ENCODE data around the gene DRAXIN. TPM values are rescaled to one million over a fixed set of nuclear protein-coding genes. Genes with fewer than 3 reads are reported as not detected.

DRAXIN gene
- total and polyA plus RNA-seq, 4 donors, result 0.04 to 0.31 (median 0.14) TPM

- Histone ChIP-seq H3K36me3 (ENCODE audit: control insufficient read depth in 4 of 4, insufficient read depth in 4 of 4, low read length in 4 of 4) (no peaks in the 10 kb centered on the region), H3K4me1 (ENCODE audit: control insufficient read depth in 5 of 5, insufficient read depth in 5 of 5, low read length in 5 of 5) (peaks cover 0 to 6% (median 3%) of the 10 kb centered on the region in 5 donors), H3K9me3 (ENCODE audit: control insufficient read depth in 4 of 4, insufficient read depth in 3 of 4, low read length in 3 of 4) (no peaks in the 10 kb centered on the region), H3K4me3 (no peak overlapping the region), H3K27ac (ENCODE audit: low read depth in 1 of 2, low read length in 1 of 2) (no peak overlapping the region), H3K9ac (ENCODE audit: insufficient read depth in 1 of 2, low read length in 2 of 2) (no peak overlapping the region), H3K27me3 (ENCODE audit: control insufficient read depth in 3 of 3, insufficient read depth in 3 of 3, low read length in 2 of 3) (peaks cover 0 to 15% (median 13%) of the 10 kb centered on the region in 3 donors)
- 84 to 96% methylated on average over 6 of the region's 6 CpGs for WGBS, 2 donors
- DNase-seq, result no peak
- no peak for ATAC-seq (ENCODE audit: insufficient read depth, low FRiP score)
- TF ChIP-seq CTCF (IDR thresholded peaks at IDR 0.05; ENCODE audit: control extremely low read depth, extremely low read depth), result no peak
These were observed 4.4 kb downstream of the DRAXIN start for GRCh38 chr1:11695861-11696260.

- DNase-seq, result no peak
- 68 to 72% methylated on average over 8 of the region's 8 CpGs for WGBS, 2 donors
- ATAC-seq (ENCODE audit: insufficient read depth, low FRiP score), result no peak
- Histone ChIP-seq H3K36me3 (ENCODE audit: control insufficient read depth in 4 of 4, insufficient read depth in 4 of 4, low read length in 4 of 4) (no peaks in the 10 kb centered on the region), H3K9me3 (ENCODE audit: control insufficient read depth in 4 of 4, insufficient read depth in 3 of 4, low read length in 3 of 4) (peaks cover 0 to 2% (median 0%) of the 10 kb centered on the region in 4 donors), H3K4me3 (no peak overlapping the region), H3K27ac (ENCODE audit: low read depth in 1 of 2, low read length in 1 of 2) (no peak overlapping the region), H3K4me1 (ENCODE audit: control insufficient read depth in 5 of 5, insufficient read depth in 5 of 5, low read length in 5 of 5) (peaks cover 0 to 18% (median 6%) of the 10 kb centered on the region in 5 donors), H3K27me3 (ENCODE audit: control insufficient read depth in 3 of 3, insufficient read depth in 3 of 3, low read length in 2 of 3) (peaks cover 0 to 17% (median 3%) of the 10 kb centered on the region in 3 donors), H3K9ac (ENCODE audit: insufficient read depth in 1 of 2, low read length in 2 of 2) (no peak overlapping the region)
- TF ChIP-seq CTCF (IDR thresholded peaks at IDR 0.05; ENCODE audit: control extremely low read depth, extremely low read depth), result no peak
These were observed 5.8 kb downstream of the DRAXIN start for GRCh38 chr1:11697188-11697892.

GRCh38 chr1:11697893-11698210, 6.3 kb downstream of the DRAXIN start:
- Histone ChIP-seq H3K4me3 (no peak overlapping the region), H3K27me3 (ENCODE audit: control insufficient read depth in 3 of 3, insufficient read depth in 3 of 3, low read length in 2 of 3) (peaks cover 0 to 15% (median 0%) of the 10 kb centered on the region in 3 donors), H3K9ac (ENCODE audit: insufficient read depth in 1 of 2, low read length in 2 of 2) (no peak overlapping the region), H3K4me1 (ENCODE audit: control insufficient read depth in 5 of 5, insufficient read depth in 5 of 5, low read length in 5 of 5) (peaks cover 0 to 18% (median 6%) of the 10 kb centered on the region in 5 donors), H3K9me3 (ENCODE audit: control insufficient read depth in 4 of 4, insufficient read depth in 3 of 4, low read length in 3 of 4) (peaks cover 0 to 2% (median 0%) of the 10 kb centered on the region in 4 donors), H3K27ac (ENCODE audit: low read depth in 1 of 2, low read length in 1 of 2) (no peak overlapping the region), H3K36me3 (ENCODE audit: control insufficient read depth in 4 of 4, insufficient read depth in 4 of 4, low read length in 4 of 4) (no peaks in the 10 kb centered on the region)
- no peak for TF ChIP-seq CTCF (IDR thresholded peaks at IDR 0.05; ENCODE audit: control extremely low read depth, extremely low read depth)
- 69 to 80% methylated on average over 5 of the region's 5 CpGs for WGBS, 2 donors
- ATAC-seq (ENCODE audit: insufficient read depth, low FRiP score) (no peak), DNase-seq (no peak)
